HepG2 (cell line): Measurements from ENCODE around the gene MEIOB. TPM values are rescaled to one million over a fixed set of nuclear protein-coding genes. Genes with fewer than 3 reads are reported as not detected.

Experiments
- ADNP ChIP-seq: sonication (generic); formaldehyde crosslinking; IDR thresholded peaks from 2 replicates; pipeline ENCODE4 v1.4.0; 2020; ENCODE audit warnings: missing genetic modification reagents
- FOXO1 ChIP-seq: sonication (generic); formaldehyde crosslinking; IDR thresholded peaks from 2 replicates; pipeline ENCODE4 v1.4.0; 2020; ENCODE audit warnings: missing genetic modification reagents
- GATAD1 ChIP-seq: IDR thresholded peaks from 2 replicates; pipeline ENCODE4 v1.6.1; 2016; ENCODE audit warnings: missing genetic modification reagents, missing compliant biosample characterization
- KLF9 ChIP-seq: IDR thresholded peaks from 2 replicates; pipeline ENCODE4 v1.6.1; 2016; ENCODE audit warnings: low read depth
- RFX5 ChIP-seq: IDR thresholded peaks from 2 replicates; pipeline ENCODE4 v1.6.1; 2011; ENCODE audit warnings: low read depth, low read length, improper control_type of control experiment
- RFXAP ChIP-seq: sonication (generic); formaldehyde crosslinking; IDR thresholded peaks from 2 replicates; pipeline ENCODE4 v1.4.0; 2020; ENCODE audit warnings: missing genetic modification reagents, borderline replicate concordance
- SAP130 ChIP-seq: IDR thresholded peaks from 2 replicates; pipeline ENCODE4 v1.6.1; 2016; ENCODE audit warnings: low read depth
- SOX6 ChIP-seq, 2 experiments: fragments of 450-650 bp in 1 of 2; sonication (generic) in 1 of 2; formaldehyde crosslinking in 1 of 2; IDR thresholded peaks; 2 replicates each; pipeline versions ENCODE4 v1.4.0 to v1.6.1; 2017 to 2020; ENCODE audit warnings: antibody characterized with exemption in 1 of 2, mild to moderate bottlenecking in 1 of 2, missing genetic modification reagents in 1 of 2
- TAF1 ChIP-seq: sonication (generic); formaldehyde crosslinking; IDR thresholded peaks from 2 replicates; pipeline ENCODE4 v1.4.0; 2020; ENCODE audit warnings: missing genetic modification reagents
- TBX3 ChIP-seq: fragments of 450-650 bp; IDR thresholded peaks from 2 replicates; pipeline ENCODE4 v1.6.1; 2017; ENCODE audit warnings: antibody characterized with exemption, mild to moderate bottlenecking, inconsistent platforms, borderline replicate concordance
- TCF7L2 ChIP-seq: IDR thresholded peaks from 2 replicates; pipeline ENCODE4 v1.6.1; 2011; ENCODE audit warnings: mild to moderate bottlenecking, low read depth, low read length, moderate library complexity
- ZBTB20 ChIP-seq: sonication (generic); formaldehyde crosslinking; IDR thresholded peaks from 2 replicates; pipeline ENCODE4 v1.8.1; 2023; ENCODE audit warnings: missing genetic modification reagents, low read depth, mild to moderate bottlenecking, borderline replicate concordance
- ZNF768 ChIP-seq: sonication (generic); formaldehyde crosslinking; IDR thresholded peaks from 2 replicates; pipeline ENCODE4 v1.4.0; 2020; ENCODE audit warnings: missing genetic modification reagents
- ZNF772 ChIP-seq: sonication (generic); formaldehyde crosslinking; IDR thresholded peaks from 2 replicates; pipeline ENCODE4 v1.5.0; 2020; ENCODE audit warnings: mild to moderate bottlenecking, missing genetic modification reagents
- ZSCAN22 ChIP-seq: sonication (generic); formaldehyde crosslinking; IDR thresholded peaks from 2 replicates; pipeline ENCODE4 v1.4.0; 2020; ENCODE audit warnings: mild to moderate bottlenecking, missing genetic modification reagents
- polyA plus RNA-seq, 8 experiments: library from polyadenylated mRNA; depleted of rRNA in 3 of 8; stranded (reverse) in 7 of 8; unstranded in 1 of 8; fragments of >200 nt; fragmentation: Illumina TruSeq in 4 of 8; extraction: Trizol in 4 of 8; gene quantifications; 2 replicates each; pipeline versions ENCODE4 v1.2.1 to v1.2.3, GENCODE V29; 2011 to 2016; ENCODE audit warnings: low read depth in 4 of 8, missing spikeins in 1 of 8, mixed read lengths in 1 of 8; ENCODE audit not compliant: insufficient read depth in 1 of 8
- total RNA-seq, 5 experiments: library from RNA; depleted of rRNA; stranded (reverse); fragments of >200 nt; fragmentation: Illumina TruSeq; extraction: Trizol; gene quantifications; 2 replicates each; pipeline ENCODE4 v1.2.3, GENCODE V29; 2016; ENCODE audit warnings: low read depth in 1 of 5
- TF ChIP-seq, protein P1 (sequence below): sonication (generic); formaldehyde crosslinking; IDR thresholded peaks from 2 replicates; pipeline ENCODE4 v1.9.0; 2022; ENCODE audit warnings: missing genetic modification reagents, mild to moderate bottlenecking, borderline replicate concordance
- TF ChIP-seq, protein P2 (sequence below): sonication (generic); formaldehyde crosslinking; IDR thresholded peaks from 2 replicates; pipeline ENCODE4 v1.9.0; 2021; ENCODE audit warnings: mild to moderate bottlenecking, missing genetic modification reagents
- TF ChIP-seq, protein P3 (sequence below): sonication (generic); formaldehyde crosslinking; IDR thresholded peaks from 2 replicates; pipeline ENCODE4 v1.4.0; 2020; ENCODE audit warnings: missing genetic modification reagents
- TF ChIP-seq, protein P4 (sequence below): sonication (generic); formaldehyde crosslinking; IDR thresholded peaks from 2 replicates; pipeline ENCODE4 v1.4.0; 2020; ENCODE audit warnings: missing genetic modification reagents

The MEIOB gene
- total and polyA plus RNA-seq, 2 of the 13 experiments (the other 11 are each of a cell fraction or from before 2014, with no cell fraction given), result 0.17 TPM; not detected in 1

DNA sequence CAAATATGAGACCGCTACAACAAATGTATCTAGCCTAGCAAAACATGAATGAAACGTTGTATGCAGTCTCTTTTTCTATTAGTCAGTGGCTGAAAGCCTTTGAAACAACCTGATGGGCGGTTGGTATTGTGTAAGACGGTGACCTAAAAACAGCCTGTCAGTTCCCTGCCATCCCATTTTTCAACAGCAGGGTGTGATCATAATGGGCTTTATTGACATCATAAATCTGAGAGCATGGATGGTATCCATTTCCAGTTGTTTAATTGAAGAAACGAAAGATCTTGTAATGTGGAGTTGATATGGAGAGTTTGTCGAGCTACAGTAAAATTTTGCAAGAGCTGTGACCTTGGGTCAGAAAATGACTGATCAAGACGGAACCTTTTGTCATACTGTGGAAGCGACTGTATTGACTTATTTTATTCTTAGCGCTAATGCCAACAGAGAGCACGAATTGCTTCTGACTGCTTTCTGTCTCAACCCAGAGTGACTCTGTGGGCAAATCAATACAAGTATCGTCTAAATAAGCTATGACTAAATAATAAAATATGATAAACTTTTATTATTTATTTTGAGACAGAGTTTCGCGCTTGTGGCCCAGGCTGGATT is 12.3 kb upstream of the MEIOB start (continued):
- TF ChIP-seq, protein P1, sequence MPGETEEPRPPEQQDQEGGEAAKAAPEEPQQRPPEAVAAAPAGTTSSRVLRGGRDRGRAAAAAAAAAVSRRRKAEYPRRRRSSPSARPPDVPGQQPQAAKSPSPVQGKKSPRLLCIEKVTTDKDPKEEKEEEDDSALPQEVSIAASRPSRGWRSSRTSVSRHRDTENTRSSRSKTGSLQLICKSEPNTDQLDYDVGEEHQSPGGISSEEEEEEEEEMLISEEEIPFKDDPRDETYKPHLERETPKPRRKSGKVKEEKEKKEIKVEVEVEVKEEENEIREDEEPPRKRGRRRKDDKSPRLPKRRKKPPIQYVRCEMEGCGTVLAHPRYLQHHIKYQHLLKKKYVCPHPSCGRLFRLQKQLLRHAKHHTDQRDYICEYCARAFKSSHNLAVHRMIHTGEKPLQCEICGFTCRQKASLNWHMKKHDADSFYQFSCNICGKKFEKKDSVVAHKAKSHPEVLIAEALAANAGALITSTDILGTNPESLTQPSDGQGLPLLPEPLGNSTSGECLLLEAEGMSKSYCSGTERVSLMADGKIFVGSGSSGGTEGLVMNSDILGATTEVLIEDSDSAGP (CRISPR knock-in tag), result no peak
- TF ChIP-seq SOX6 (IDR thresholded peaks at IDR 0.05) (no peak), SOX6 (CRISPR knock-in tag; IDR thresholded peaks at IDR 0.05) (peak; percentile 15; the same call in 1 of the 2 replicates), TBX3 (no peak), ZNF772 (CRISPR knock-in tag) (no peak), ZBTB20 (no peak), TCF7L2 (no peak), ZSCAN22 (no peak), KLF9 (CRISPR knock-in tag) (no peak), TAF1 (no peak), SAP130 (no peak), ZNF768 (CRISPR knock-in tag) (no peak), FOXO1 (CRISPR knock-in tag) (no peak), RFXAP (no peak), ADNP (no peak), GATAD1 (CRISPR knock-in tag) (no peak), RFX5 (no peak)
- TF ChIP-seq, protein P2, sequence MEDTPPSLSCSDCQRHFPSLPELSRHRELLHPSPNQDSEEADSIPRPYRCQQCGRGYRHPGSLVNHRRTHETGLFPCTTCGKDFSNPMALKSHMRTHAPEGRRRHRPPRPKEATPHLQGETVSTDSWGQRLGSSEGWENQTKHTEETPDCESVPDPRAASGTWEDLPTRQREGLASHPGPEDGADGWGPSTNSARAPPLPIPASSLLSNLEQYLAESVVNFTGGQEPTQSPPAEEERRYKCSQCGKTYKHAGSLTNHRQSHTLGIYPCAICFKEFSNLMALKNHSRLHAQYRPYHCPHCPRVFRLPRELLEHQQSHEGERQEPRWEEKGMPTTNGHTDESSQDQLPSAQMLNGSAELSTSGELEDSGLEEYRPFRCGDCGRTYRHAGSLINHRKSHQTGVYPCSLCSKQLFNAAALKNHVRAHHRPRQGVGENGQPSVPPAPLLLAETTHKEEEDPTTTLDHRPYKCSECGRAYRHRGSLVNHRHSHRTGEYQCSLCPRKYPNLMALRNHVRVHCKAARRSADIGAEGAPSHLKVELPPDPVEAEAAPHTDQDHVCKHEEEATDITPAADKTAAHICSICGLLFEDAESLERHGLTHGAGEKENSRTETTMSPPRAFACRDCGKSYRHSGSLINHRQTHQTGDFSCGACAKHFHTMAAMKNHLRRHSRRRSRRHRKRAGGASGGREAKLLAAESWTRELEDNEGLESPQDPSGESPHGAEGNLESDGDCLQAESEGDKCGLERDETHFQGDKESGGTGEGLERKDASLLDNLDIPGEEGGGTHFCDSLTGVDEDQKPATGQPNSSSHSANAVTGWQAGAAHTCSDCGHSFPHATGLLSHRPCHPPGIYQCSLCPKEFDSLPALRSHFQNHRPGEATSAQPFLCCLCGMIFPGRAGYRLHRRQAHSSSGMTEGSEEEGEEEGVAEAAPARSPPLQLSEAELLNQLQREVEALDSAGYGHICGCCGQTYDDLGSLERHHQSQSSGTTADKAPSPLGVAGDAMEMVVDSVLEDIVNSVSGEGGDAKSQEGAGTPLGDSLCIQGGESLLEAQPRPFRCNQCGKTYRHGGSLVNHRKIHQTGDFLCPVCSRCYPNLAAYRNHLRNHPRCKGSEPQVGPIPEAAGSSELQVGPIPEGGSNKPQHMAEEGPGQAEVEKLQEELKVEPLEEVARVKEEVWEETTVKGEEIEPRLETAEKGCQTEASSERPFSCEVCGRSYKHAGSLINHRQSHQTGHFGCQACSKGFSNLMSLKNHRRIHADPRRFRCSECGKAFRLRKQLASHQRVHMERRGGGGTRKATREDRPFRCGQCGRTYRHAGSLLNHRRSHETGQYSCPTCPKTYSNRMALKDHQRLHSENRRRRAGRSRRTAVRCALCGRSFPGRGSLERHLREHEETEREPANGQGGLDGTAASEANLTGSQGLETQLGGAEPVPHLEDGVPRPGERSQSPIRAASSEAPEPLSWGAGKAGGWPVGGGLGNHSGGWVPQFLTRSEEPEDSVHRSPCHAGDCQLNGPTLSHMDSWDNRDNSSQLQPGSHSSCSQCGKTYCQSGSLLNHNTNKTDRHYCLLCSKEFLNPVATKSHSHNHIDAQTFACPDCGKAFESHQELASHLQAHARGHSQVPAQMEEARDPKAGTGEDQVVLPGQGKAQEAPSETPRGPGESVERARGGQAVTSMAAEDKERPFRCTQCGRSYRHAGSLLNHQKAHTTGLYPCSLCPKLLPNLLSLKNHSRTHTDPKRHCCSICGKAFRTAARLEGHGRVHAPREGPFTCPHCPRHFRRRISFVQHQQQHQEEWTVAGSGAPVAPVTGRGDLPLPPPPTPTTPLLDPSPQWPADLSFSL (CRISPR knock-in tag), result no peak
- TF ChIP-seq, protein P3, sequence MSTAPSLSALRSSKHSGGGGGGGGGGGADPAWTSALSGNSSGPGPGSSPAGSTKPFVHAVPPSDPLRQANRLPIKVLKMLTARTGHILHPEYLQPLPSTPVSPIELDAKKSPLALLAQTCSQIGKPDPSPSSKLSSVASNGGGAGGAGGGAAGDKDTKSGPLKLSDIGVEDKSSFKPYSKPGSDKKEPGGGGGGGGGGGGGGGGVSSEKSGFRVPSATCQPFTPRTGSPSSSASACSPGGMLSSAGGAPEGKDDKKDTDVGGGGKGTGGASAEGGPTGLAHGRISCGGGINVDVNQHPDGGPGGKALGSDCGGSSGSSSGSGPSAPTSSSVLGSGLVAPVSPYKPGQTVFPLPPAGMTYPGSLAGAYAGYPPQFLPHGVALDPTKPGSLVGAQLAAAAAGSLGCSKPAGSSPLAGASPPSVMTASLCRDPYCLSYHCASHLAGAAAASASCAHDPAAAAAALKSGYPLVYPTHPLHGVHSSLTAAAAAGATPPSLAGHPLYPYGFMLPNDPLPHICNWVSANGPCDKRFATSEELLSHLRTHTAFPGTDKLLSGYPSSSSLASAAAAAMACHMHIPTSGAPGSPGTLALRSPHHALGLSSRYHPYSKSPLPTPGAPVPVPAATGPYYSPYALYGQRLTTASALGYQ (CRISPR knock-in tag), result no peak
- TF ChIP-seq, protein P4, sequence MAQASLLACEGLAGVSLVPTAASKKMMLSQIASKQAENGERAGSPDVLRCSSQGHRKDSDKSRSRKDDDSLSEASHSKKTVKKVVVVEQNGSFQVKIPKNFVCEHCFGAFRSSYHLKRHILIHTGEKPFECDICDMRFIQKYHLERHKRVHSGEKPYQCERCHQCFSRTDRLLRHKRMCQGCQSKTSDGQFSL (CRISPR knock-in tag), result no peak
